Parathyroid adenoma (tissue), 2 donors: ENCODE measurements around the gene ZEB1.

ENCODE experiments used
- H2AFZ ChIP-seq: fragments of 300-600 bp; sonication (generic); one replicate; pipeline ENCODE4 v1.7.0; 2017; ENCODE audit warnings: antibody characterized with exemption, mild to moderate bottlenecking
- H3K27ac ChIP-seq: fragments of 300-600 bp; sonication (generic); one replicate; pipeline ENCODE4 v1.7.0; 2017
- H3K27me3 ChIP-seq: fragments of 300-600 bp; sonication (generic); one replicate; pipeline ENCODE4 v1.7.0; 2017; ENCODE audit warnings: low read length; ENCODE audit not compliant: control insufficient read depth, insufficient read depth
- H3K36me3 ChIP-seq: fragments of 300-600 bp; sonication (generic); one replicate; pipeline ENCODE4 v1.7.0; 2017; ENCODE audit warnings: low read length; ENCODE audit not compliant: control insufficient read depth, insufficient read depth
- H3K4me1 ChIP-seq: fragments of 300-600 bp; sonication (generic); one replicate; pipeline ENCODE4 v1.7.0; 2017; ENCODE audit warnings: control low read depth
- H3K4me2 ChIP-seq: fragments of 300-600 bp; sonication (generic); one replicate; pipeline ENCODE4 v1.7.0; 2017; ENCODE audit warnings: low read length
- H3K4me3 ChIP-seq: fragments of 300-600 bp; sonication (generic); one replicate; pipeline ENCODE4 v1.7.0; 2017; ENCODE audit warnings: low read depth, low read length
- H3K79me2 ChIP-seq: fragments of 300-600 bp; sonication (generic); one replicate; pipeline ENCODE4 v1.7.0; 2017; ENCODE audit warnings: control low read depth
- H3K9ac ChIP-seq: fragments of 300-600 bp; sonication (generic); one replicate; pipeline ENCODE4 v1.7.0; 2017; ENCODE audit warnings: mild to moderate bottlenecking
- H3K9me3 ChIP-seq: fragments of 300-600 bp; sonication (generic); one replicate; pipeline ENCODE4 v1.7.0; 2017; ENCODE audit warnings: low read length; ENCODE audit not compliant: control insufficient read depth
- TF ChIP-seq, protein P1 (sequence below): fragments of 300-600 bp; sonication (generic); IDR thresholded peaks from one replicate; pipeline ENCODE4 v1.7.0; 2017; ENCODE audit warnings: antibody characterized with exemption, mild to moderate bottlenecking
- donor health status: primary hyperparathyroidism.

The ZEB1 gene

GRCh38 chr10:31290386-31290785 is 28.6 kb upstream of the ZEB1 start:
- H3K4me3 ChIP-seq: no peak overlapping the region
- no peak overlapping the region for H2AFZ ChIP-seq
- no peaks in the 10 kb centered on the region for H3K4me1 ChIP-seq
- no peaks in the 10 kb centered on the region for H3K27me3 ChIP-seq
- TF ChIP-seq, protein P1, sequence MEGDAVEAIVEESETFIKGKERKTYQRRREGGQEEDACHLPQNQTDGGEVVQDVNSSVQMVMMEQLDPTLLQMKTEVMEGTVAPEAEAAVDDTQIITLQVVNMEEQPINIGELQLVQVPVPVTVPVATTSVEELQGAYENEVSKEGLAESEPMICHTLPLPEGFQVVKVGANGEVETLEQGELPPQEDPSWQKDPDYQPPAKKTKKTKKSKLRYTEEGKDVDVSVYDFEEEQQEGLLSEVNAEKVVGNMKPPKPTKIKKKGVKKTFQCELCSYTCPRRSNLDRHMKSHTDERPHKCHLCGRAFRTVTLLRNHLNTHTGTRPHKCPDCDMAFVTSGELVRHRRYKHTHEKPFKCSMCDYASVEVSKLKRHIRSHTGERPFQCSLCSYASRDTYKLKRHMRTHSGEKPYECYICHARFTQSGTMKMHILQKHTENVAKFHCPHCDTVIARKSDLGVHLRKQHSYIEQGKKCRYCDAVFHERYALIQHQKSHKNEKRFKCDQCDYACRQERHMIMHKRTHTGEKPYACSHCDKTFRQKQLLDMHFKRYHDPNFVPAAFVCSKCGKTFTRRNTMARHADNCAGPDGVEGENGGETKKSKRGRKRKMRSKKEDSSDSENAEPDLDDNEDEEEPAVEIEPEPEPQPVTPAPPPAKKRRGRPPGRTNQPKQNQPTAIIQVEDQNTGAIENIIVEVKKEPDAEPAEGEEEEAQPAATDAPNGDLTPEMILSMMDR: no peak
- no peaks in the 10 kb centered on the region for H3K9me3 ChIP-seq
- no peaks in the 10 kb centered on the region for H3K79me2 ChIP-seq
- no peak overlapping the region for H3K9ac ChIP-seq
- H3K4me2 ChIP-seq: no peak overlapping the region
- H3K36me3 ChIP-seq: no peaks in the 10 kb centered on the region
- H3K27ac ChIP-seq: no peak overlapping the region

- no peaks in the 10 kb centered on the region for H3K9me3 ChIP-seq
- no peaks in the 10 kb centered on the region for H3K27me3 ChIP-seq
- no peak overlapping the region for H3K9ac ChIP-seq
- H3K4me2 ChIP-seq: no peak overlapping the region
- TF ChIP-seq, protein P1: no peak
- H3K4me1 ChIP-seq: no peaks in the 10 kb centered on the region
- H3K79me2 ChIP-seq: no peaks in the 10 kb centered on the region
- no peak overlapping the region for H3K27ac ChIP-seq
- H3K36me3 ChIP-seq: no peaks in the 10 kb centered on the region
- H3K4me3 ChIP-seq: no peak overlapping the region
- no peak overlapping the region for H2AFZ ChIP-seq
These were observed 27.9 kb upstream of the ZEB1 start for GRCh38 chr10:31291123-31291522.

DNA sequence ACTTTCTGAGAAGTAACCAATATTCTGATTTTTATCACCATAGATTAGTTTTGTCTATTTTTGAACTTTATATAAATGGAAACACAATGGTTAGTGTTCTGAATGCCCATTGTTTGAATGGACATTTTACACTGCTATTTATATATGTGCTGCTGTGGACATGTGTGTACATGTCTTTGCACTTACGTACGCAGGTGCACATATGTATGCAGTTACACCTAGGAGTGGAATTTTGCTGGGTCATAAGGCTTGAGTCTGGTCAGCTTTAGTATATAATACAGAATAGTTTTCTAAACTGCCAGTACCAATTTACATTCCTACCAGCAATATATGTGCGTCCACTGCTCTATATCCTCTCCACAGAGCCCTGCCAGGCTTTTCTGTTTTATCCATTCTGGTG is 24.5 kb upstream of the ZEB1 start:
- TF ChIP-seq, protein P1: no peak

DNA sequence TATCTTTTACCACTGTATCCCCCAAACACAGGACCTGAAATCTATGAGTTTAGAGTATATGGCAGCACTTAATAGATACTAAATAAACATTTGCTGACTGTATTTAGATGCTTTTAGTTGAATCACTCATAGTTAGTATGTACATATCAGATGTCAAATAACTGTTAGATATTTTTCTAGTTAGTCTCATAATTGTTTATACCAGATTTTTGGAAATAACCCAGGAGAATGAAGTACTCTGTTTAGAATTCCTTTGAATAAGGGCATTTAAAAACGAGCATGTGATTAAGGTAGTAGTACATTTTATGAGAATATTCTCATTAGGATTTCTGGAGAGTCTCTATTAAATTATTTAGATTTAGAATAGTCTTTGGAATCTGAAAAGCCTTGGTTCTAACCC is 22.3 kb upstream of the ZEB1 start:
- no peaks in the 10 kb centered on the region for H3K9me3 ChIP-seq
- no peaks in the 10 kb centered on the region for H3K4me1 ChIP-seq
- no peak overlapping the region for H3K27ac ChIP-seq
- no peak overlapping the region for H3K4me3 ChIP-seq
- no peaks in the 10 kb centered on the region for H3K27me3 ChIP-seq
- H3K36me3 ChIP-seq: no peaks in the 10 kb centered on the region
- no peak overlapping the region for H3K9ac ChIP-seq
- H2AFZ ChIP-seq: no peak overlapping the region
- no peaks in the 10 kb centered on the region for H3K79me2 ChIP-seq
- no peak overlapping the region for H3K4me2 ChIP-seq
- TF ChIP-seq, protein P1: no peak

More for the DNA sequence above, 24.5 kb upstream of the ZEB1 start:
- no peaks in the 10 kb centered on the region for H3K9me3 ChIP-seq
- no peak overlapping the region for H3K4me3 ChIP-seq
- H3K27ac ChIP-seq: no peak overlapping the region
- H3K4me2 ChIP-seq: no peak overlapping the region
- no peaks in the 10 kb centered on the region for H3K4me1 ChIP-seq
- H3K79me2 ChIP-seq: no peaks in the 10 kb centered on the region
- no peak overlapping the region for H3K9ac ChIP-seq
- H3K27me3 ChIP-seq: no peaks in the 10 kb centered on the region
- no peaks in the 10 kb centered on the region for H3K36me3 ChIP-seq
- no peak overlapping the region for H2AFZ ChIP-seq

- TF ChIP-seq, protein P1: no peak
- H3K27me3 ChIP-seq: no peaks in the 10 kb centered on the region
- no peak overlapping the region for H3K4me2 ChIP-seq
- no peaks in the 10 kb centered on the region for H3K4me1 ChIP-seq
- H3K9me3 ChIP-seq: no peaks in the 10 kb centered on the region
- no peaks in the 10 kb centered on the region for H3K36me3 ChIP-seq
- no peaks in the 10 kb centered on the region for H3K79me2 ChIP-seq
- H3K9ac ChIP-seq: no peak overlapping the region
- no peak overlapping the region for H3K27ac ChIP-seq
- H2AFZ ChIP-seq: no peak overlapping the region
- H3K4me3 ChIP-seq: no peak overlapping the region
These were observed 19.9 kb upstream of the ZEB1 start for GRCh38 chr10:31299119-31299518.
